Thoracic aorta (tissue), 2 donors: Measurements from ENCODE around the gene CA7. TPM values are rescaled to one million over a fixed set of nuclear protein-coding genes. Genes with fewer than 3 reads are reported as not detected.

Experiments
- ATAC-seq: fragments of 150-250 bp; one replicate; pipeline ENCODE4 v1.8.0; 2017; ENCODE audit warnings: low read depth; ENCODE audit not compliant: insufficient number of reproducible peaks, low FRiP score
- DNase-seq: peaks from one replicate; pipeline ENCODE4 v3.0.0-alpha.2; 2020; ENCODE audit warnings: low spot score
- H3K27ac ChIP-seq, 2 donors: fragments of 200-600 bp; sonication (generic); 1 replicate in 1 of 2; 2 replicates in 1 of 2; pipeline ENCODE4 v1.5.1; 2016; ENCODE audit warnings: mild to moderate bottlenecking in 2 of 2, moderate library complexity in 2 of 2
- H3K27me3 ChIP-seq: fragments of 200-600 bp; sonication (generic); replicated peaks from 2 replicates; pipeline ENCODE4 v1.6.0; 2016; ENCODE audit warnings: mild to moderate bottlenecking; ENCODE audit not compliant: insufficient read depth
- H3K36me3 ChIP-seq: fragments of 200-600 bp; sonication (generic); one replicate; pipeline ENCODE4 v1.5.1; 2016
- H3K4me1 ChIP-seq, 2 donors: fragments of 200-600 bp; sonication (generic); 1 replicate in 1 of 2; 2 replicates in 1 of 2; pipeline versions ENCODE4 v1.5.1 to v1.6.0; 2016; ENCODE audit warnings: low read depth in 2 of 2, mild to moderate bottlenecking in 1 of 2; ENCODE audit not compliant: control insufficient read depth in 1 of 2
- H3K4me3 ChIP-seq: fragments of 200-600 bp; sonication (generic); 2 replicates; pipeline ENCODE4 v1.5.1; 2016; ENCODE audit warnings: mild to moderate bottlenecking
- H3K9me3 ChIP-seq: fragments of 200-600 bp; sonication (generic); 2 replicates; pipeline ENCODE4 v1.5.1; 2016
- total RNA-seq, 2 donors: library from RNA; depleted of rRNA; stranded (reverse); fragments of >200 nt; gene quantifications; one replicate each; pipeline versions ENCODE4 v1.1.0 to v1.2.3, GENCODE V29; 2016
- TF ChIP-seq, protein P1 (sequence below): fragments of 200-600 bp; sonication (generic); IDR thresholded peaks from one replicate; pipeline ENCODE4 v1.5.1; 2019; ENCODE audit warnings: antibody characterized with exemption

The CA7 gene
- total RNA-seq, 2 donors from 2014 or later = not detected

GRCh38 chr16:66830422-66831404 lies 13.5 kb upstream of the CA7 start, which contains the start of gene NAE1:
NAE1 (minus strand) TSS chr16:66830976; CDS start chr16:66830899, 77 bp downstream.
- Histone ChIP-seq H3K4me1 (peaks cover 10 to 20% of the 10 kb centered on the region in 2 donors), H3K27me3 (no peaks in the 10 kb centered on the region), H3K27ac (peak within 1 kb of the TSS; percentile 83 to 87), H3K9me3 (no peaks in the 10 kb centered on the region), H3K4me3 (peak within 1 kb of the TSS; percentile 84), H3K36me3 (no peaks in the 10 kb centered on the region)
- ATAC-seq (peak; percentile 78), DNase-seq (no peak)
- TF ChIP-seq, protein P1, sequence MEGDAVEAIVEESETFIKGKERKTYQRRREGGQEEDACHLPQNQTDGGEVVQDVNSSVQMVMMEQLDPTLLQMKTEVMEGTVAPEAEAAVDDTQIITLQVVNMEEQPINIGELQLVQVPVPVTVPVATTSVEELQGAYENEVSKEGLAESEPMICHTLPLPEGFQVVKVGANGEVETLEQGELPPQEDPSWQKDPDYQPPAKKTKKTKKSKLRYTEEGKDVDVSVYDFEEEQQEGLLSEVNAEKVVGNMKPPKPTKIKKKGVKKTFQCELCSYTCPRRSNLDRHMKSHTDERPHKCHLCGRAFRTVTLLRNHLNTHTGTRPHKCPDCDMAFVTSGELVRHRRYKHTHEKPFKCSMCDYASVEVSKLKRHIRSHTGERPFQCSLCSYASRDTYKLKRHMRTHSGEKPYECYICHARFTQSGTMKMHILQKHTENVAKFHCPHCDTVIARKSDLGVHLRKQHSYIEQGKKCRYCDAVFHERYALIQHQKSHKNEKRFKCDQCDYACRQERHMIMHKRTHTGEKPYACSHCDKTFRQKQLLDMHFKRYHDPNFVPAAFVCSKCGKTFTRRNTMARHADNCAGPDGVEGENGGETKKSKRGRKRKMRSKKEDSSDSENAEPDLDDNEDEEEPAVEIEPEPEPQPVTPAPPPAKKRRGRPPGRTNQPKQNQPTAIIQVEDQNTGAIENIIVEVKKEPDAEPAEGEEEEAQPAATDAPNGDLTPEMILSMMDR = peak; percentile 97

- DNase-seq = no peak
- Histone ChIP-seq H3K36me3 (no peaks in the 10 kb centered on the region), H3K27me3 (no peaks in the 10 kb centered on the region), H3K27ac (no peak overlapping the region), H3K4me1 (peaks cover 10 to 20% of the 10 kb centered on the region in 2 donors), H3K9me3 (no peaks in the 10 kb centered on the region), H3K4me3 (no peak overlapping the region)
- TF ChIP-seq, protein P1 = no peak
- no peak for ATAC-seq
Observed at GRCh38 chr16:66832190-66832589, 12.0 kb upstream of the CA7 start.

GRCh38 chr16:66832661-66833305 lies 11.4 kb upstream of the CA7 start:
- peaks cover 10 to 20% of the 10 kb centered on the region in 2 donors for H3K4me1 ChIP-seq
- DNase-seq = no peak
- H3K27me3 ChIP-seq = no peaks in the 10 kb centered on the region
- ATAC-seq = no peak
- TF ChIP-seq, protein P1 = no peak
- no peak overlapping the region for H3K27ac ChIP-seq
- no peaks in the 10 kb centered on the region for H3K9me3 ChIP-seq
- H3K4me3 ChIP-seq = no peak overlapping the region
- H3K36me3 ChIP-seq = no peaks in the 10 kb centered on the region

- ATAC-seq = no peak
- no peak for DNase-seq
- Histone ChIP-seq H3K36me3 (no peaks in the 10 kb centered on the region), H3K27ac (no peak overlapping the region), H3K27me3 (no peaks in the 10 kb centered on the region), H3K9me3 (no peaks in the 10 kb centered on the region), H3K4me1 (peaks cover 3% of the 10 kb centered on the region in 2 donors), H3K4me3 (no peak overlapping the region)
- TF ChIP-seq, protein P1 = no peak
Observed at GRCh38 chr16:66834746-66835145, 9.5 kb upstream of the CA7 start.

- Histone ChIP-seq H3K4me3 (no peak overlapping the region), H3K4me1 (peaks cover 12 to 20% of the 10 kb centered on the region in 2 donors), H3K36me3 (no peaks in the 10 kb centered on the region), H3K27ac (no peak overlapping the region), H3K27me3 (peaks cover 4% of the 10 kb centered on the region), H3K9me3 (no peaks in the 10 kb centered on the region)
- no peak for ATAC-seq
- TF ChIP-seq, protein P1 = no peak
- no peak for DNase-seq
Observed at GRCh38 chr16:66840883-66841282, 3.3 kb upstream of the CA7 start.
